Activated effector memory CD4-positive, alpha-beta T cell treated with Interleukin-2 at 50 U/mL for 16 hours (primary cell): ENCODE measurements around the gene GMDS.
"Not testable (repeated sequence)": the region's sequence is repeated elsewhere in the genome, so short reads cannot be mapped to it uniquely, and the experiment has no call there.

Source experiments
- DNase-seq: peaks from one replicate; pipeline ENCODE4 v3.0.0-alpha.2; 2020

GMDS gene

DNA sequence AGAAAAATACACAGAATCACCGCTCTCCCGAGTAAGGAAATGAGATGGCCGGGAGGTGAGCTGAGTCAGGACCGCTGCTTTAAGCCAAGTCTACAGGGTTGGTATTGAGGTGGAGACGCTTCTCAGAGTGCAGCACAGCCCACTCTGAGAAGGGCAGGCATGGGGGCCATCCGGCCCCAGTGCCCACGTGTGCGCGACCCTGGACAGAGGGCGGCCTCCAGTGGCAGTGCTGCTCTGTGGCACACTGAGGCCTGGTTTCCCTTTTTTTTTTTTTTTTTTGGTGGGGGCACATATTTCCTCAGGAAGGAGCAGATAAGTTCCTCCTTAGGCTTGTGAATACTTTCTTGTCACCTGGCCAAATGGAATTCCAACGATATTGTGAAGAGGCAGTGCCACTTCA lies 546.9 kb downstream of the GMDS start:
- DNase-seq, result no peak

GRCh38 chr6:1697688-1698351 lies 547.6 kb downstream of the GMDS start:
- no peak for DNase-seq

GRCh38 chr6:1696463-1696850 lies 548.9 kb downstream of the GMDS start:
- no peak for DNase-seq

DNA sequence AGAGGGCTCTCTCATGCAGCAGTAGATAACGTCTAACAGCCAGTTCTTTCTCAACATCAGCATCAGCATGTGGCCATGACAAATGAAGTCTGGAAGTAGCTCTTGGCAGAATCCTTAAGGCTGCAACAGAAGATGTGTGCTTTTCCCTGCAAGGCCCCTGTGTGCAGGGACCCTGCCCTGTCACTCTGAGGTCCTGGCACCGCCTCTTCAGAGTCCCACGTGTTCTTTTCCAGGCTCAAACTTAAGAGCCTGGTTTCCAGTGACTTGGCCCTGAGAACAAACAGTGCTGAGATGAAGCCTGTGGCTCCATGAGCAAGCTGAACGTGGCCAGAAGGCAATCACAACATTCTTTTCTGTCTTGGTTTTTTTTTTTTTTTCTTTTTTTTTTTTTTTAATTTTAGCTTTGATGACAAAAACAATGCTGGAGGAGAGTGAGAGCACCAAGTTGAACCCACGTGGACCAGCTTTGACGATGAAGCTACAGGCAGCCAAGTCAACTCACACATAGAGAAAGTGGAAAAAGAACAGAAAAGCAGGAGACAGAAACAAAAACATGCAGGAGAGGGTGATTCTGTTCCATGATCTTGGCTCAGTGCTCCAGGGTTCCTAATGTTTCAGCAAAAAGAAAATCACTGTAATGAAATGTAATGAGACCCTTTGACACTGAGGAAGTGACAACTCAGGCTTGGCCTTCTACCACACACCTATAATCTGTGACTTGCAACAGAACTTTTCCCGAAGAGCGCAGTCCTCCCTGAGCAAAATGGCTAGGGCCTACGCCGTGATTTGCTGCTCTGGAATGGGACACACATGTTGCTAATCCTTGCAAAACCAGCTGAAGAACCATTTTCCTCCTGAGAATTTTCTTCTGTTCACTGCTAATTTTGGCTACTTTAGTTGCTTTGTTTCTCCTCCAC lies 549.6 kb downstream of the GMDS start:
- no peak for DNase-seq

- DNase-seq, result not testable (repeated sequence)
Measured at GRCh38 chr6:1691828-1692227, 553.6 kb downstream of the GMDS start.

- DNase-seq, result not testable (repeated sequence)
Measured at GRCh38 chr6:1690656-1691055, 554.7 kb downstream of the GMDS start.

DNA sequence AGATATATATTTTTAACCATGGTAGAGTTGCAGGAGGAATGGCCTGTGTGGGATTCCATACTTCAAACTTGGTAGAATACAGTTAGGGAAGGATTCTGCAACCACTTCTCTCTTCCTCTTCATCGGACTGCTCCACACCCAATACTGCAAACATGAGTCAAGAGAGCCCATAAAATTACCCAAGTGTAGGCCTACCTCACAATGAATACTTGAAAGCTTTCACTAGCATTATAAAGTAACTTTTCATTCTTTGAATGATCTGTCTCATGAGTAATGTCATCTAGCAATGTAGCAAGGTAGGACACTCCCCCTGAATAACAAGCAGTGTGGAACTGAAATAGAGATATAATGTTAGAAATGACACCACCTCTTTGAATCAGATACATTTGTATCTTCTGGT lies 556.3 kb downstream of the GMDS start:
- DNase-seq, result no peak

GRCh38 chr6:1688396-1688795 lies 557.0 kb downstream of the GMDS start:
- DNase-seq, result no peak

GRCh38 chr6:1687402-1687801 lies 558.0 kb downstream of the GMDS start:
- no peak for DNase-seq

- no peak for DNase-seq
Measured at GRCh38 chr6:1686117-1687098, 559.0 kb downstream of the GMDS start.

GRCh38 chr6:1679688-1680068 lies 565.7 kb downstream of the GMDS start:
- no peak for DNase-seq

DNA sequence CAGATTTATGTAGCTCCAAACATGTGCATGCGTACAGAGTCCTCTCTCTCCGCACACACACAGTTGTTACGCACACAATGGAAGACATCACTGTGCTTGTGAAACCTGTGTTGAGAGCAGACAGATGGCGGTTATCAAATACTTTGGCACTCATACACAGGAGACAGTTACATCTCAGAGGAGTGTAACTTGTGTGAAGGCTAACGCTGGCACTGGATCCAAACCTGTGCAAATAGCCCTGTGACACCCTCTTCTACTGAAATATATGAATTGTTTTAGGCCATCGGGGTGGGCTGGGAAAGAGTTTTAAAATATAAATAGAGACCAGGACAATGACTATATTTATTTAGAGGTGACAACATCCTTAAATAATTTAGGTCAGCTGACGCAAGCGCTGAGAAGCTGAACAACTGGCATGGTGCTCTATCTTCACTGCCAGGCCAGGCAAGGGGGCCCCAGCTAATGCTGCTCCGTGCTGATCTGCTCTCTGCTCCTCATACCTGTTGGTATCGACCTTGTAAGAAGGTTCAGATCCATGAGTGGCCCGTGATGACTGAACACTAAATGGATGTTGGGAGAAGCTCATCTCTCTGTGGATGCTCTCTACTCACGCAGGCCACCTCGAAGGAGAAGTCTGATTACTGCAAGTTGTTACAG lies 566.2 kb downstream of the GMDS start:
- DNase-seq, result no peak

GRCh38 chr6:1678201-1678600 lies 567.2 kb downstream of the GMDS start:
- DNase-seq, result no peak

DNA sequence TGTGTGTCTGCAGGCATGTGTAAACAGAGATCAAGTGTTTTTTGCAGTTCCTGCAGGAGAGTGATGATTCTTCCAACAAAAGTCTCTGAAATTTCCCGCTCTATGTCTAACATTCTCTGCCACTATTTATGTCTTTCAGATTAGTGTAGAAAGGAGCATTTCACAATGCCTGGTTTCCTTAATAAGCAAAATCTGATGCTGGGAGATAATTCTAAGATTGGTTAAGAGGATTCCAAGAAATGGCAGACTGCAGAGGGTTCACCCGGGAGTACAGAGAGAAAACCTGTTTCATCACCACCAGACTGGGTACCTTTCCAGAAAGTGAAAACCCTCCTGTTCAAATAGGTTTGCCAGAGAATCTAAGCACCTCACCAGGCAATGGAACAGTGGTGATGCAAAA lies 573.0 kb downstream of the GMDS start:
- DNase-seq, result no peak

- DNase-seq, result no peak
Measured at GRCh38 chr6:1670711-1671462, 574.5 kb downstream of the GMDS start.

- DNase-seq, result no peak
Measured at GRCh38 chr6:1669996-1670395, 575.4 kb downstream of the GMDS start.

GRCh38 chr6:1668456-1668855 lies 576.9 kb downstream of the GMDS start:
- not testable (repeated sequence) for DNase-seq

DNA sequence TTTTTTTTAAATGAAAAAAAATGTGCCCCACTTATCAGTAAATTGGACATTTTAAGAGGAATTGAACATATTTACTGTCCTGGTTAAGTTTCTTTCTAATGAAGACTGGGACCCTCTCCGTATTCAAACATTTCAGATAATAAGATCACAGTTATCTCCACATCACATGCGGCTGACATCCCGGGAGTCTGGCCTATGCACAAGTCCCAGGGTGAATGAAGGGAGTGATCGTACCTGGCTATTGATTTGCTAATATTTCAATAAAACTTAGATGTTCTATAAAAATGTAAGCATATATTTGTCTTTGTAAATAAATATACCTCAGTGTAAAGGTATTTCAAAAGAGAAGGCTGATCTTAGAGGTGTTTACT lies 577.6 kb downstream of the GMDS start:
- no peak for DNase-seq

DNA sequence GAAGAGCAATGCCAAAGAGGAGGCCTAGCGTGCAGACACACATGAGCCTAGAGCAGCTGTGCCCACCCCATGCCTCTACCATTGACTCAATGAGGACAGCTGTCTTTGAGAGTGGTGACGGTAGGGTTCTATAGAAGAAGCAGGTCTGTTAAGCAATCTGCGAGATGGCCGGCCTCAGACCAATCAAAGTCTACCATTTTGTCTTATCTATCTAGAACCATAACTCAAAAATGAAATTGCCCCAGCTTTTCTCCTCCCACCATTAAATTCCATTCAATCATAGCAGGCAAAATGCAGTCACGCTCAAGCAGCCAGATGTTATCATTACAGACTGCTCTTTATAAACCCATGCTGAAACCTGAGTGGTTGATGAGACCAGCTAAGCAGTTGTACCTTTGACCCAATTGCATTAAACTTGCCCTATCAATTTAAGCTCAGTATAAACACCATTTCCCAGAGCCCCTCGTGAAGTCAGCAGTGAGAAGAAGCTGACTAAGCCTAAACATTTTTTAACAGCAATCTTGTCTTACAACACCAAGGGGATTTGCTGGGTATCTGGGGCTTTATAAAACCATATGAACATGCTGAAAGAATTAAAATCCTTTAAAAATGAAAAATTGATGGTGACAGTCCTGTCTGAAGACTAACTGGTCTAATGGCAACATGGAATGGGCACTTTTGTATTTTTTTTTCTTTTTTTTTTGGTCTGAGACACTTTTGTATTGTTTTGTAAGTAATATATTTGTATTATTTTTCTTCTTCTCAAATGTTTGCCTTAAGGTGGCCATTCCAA lies 578.2 kb downstream of the GMDS start:
- no peak for DNase-seq

DNA sequence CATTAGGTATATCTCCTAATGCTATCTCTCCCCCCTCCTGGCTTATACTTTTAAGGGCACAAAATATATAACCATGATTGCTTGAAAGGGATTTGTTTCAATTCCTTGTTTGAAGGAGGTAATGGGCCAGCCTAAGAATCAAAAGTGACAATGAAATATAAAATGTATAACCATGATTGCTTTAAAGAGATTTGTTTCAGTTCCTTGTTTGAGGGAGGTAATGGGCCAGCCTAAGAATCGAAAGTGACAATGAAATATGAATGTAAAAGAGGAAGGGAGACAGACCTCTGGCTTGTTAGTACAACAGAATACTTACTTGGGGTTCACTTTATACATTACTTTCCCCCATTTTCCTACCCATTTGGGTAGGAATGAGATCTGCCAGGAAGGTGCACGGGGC lies 580.2 kb downstream of the GMDS start:
- DNase-seq, result no peak

DNA sequence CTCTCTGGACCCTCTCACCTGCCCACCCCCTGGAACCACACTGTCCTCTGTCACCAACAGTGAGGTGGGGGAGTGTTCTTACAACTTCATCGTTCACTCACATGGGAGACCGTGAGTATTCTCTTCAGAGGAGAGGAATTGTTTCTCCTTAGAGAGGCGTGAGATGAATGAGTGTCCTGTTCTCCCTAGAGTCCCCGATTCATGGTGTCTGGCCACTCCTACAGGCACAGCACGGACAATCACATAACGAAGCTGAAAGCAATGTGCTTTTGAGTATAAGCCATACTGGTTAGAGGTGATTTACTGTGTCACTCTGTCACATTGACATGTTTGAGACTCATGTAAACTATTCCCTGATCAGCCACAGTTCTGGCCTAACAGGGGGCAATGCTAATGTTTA lies 581.1 kb downstream of the GMDS start:
- DNase-seq, result no peak
